NK-92 treated with Interleukin-12 subunit alpha and Interleukin-12 subunit beta, amount 100 ng/mL, for 24 hours (cell line): Measurements from ENCODE around the gene TXNL4A.

ENCODE experiments used
- DNase-seq: peaks from one replicate; lab custom pipeline; 2025; lab: John Stamatoyannopoulos, UW

Gene TXNL4A

GRCh38 chr18:79935098-79935480 is 53.3 kb downstream of the TXNL4A start:
- no peak for DNase-seq

- DNase-seq = no peak
These were observed 53.9 kb downstream of the TXNL4A start for GRCh38 chr18:79934311-79935097.

- no peak for DNase-seq
These were observed 54.6 kb downstream of the TXNL4A start for GRCh38 chr18:79933765-79934164.

GRCh38 chr18:79932907-79933306 is 55.5 kb downstream of the TXNL4A start:
- no peak for DNase-seq

- no peak for DNase-seq
These were observed 56.9 kb downstream of the TXNL4A start for GRCh38 chr18:79931475-79931874.

GRCh38 chr18:79930020-79930642 is 58.2 kb downstream of the TXNL4A start:
- DNase-seq = no peak

- DNase-seq = no peak
These were observed 59.8 kb downstream of the TXNL4A start for GRCh38 chr18:79928563-79928960.

GRCh38 chr18:79927607-79928562 is 60.5 kb downstream of the TXNL4A start:
- DNase-seq = no peak

- DNase-seq = no peak
These were observed 61.4 kb downstream of the TXNL4A start for GRCh38 chr18:79926715-79927606.

GRCh38 chr18:79926306-79926705 is 62.1 kb downstream of the TXNL4A start:
- DNase-seq = no peak

- DNase-seq = no peak
These were observed 63.3 kb downstream of the TXNL4A start for GRCh38 chr18:79924814-79925731.

GRCh38 chr18:79923896-79924585 is 64.3 kb downstream of the TXNL4A start:
- no peak for DNase-seq

GRCh38 chr18:79922971-79923411 is 65.4 kb downstream of the TXNL4A start:
- no peak for DNase-seq

GRCh38 chr18:79921984-79922965 is 66.1 kb downstream of the TXNL4A start:
- no peak for DNase-seq
